ENCODE measurements around the gene SOD1.

SOD1 gene

GRCh38 chr21:31668651-31669491, 9.4 kb downstream of the SOD1 start:
- Histone ChIP-seq H3K36me3 (ENCODE audit: control insufficient read depth, insufficient read depth, low read length) (peaks cover 67% of the 10 kb centered on the region), H3K4me3 (ENCODE audit: low read depth, low read length) (no peak overlapping the region), H3K27ac (ENCODE audit: low read depth, low read length) (peak overlapping the region; percentile 60), H3K9me3 (ENCODE audit: control insufficient read depth, insufficient read depth, low read length) (no peaks in the 10 kb centered on the region), H3K27me3 (ENCODE audit: control insufficient read depth, insufficient read depth, low read length) (no peaks in the 10 kb centered on the region), H3K9ac (ENCODE audit: low read depth, low read length) (no peak overlapping the region), H3K4me1 (ENCODE audit: control insufficient read depth, insufficient read depth, low read length) (peaks cover 28% of the 10 kb centered on the region)

- Histone ChIP-seq H3K4me3 (ENCODE audit: low read depth, low read length) (no peak overlapping the region), H3K27me3 (ENCODE audit: control insufficient read depth, insufficient read depth, low read length) (no peaks in the 10 kb centered on the region), H3K4me1 (ENCODE audit: control insufficient read depth, insufficient read depth, low read length) (peaks cover 28% of the 10 kb centered on the region), H3K36me3 (ENCODE audit: control insufficient read depth, insufficient read depth, low read length) (peaks cover 61% of the 10 kb centered on the region), H3K9me3 (ENCODE audit: control insufficient read depth, insufficient read depth, low read length) (no peaks in the 10 kb centered on the region), H3K27ac (ENCODE audit: low read depth, low read length) (peak overlapping the region; percentile 57), H3K9ac (ENCODE audit: low read depth, low read length) (no peak overlapping the region)
Measured at GRCh38 chr21:31670070-31670469, 10.6 kb downstream of the SOD1 start.

- peak overlapping the region; percentile 7 for H3K27ac ChIP-seq (ENCODE audit: low read depth, low read length)
- peaks cover 28% of the 10 kb centered on the region for H3K4me1 ChIP-seq (ENCODE audit: control insufficient read depth, insufficient read depth, low read length)
- no peak overlapping the region for H3K9ac ChIP-seq (ENCODE audit: low read depth, low read length)
- no peaks in the 10 kb centered on the region for H3K9me3 ChIP-seq (ENCODE audit: control insufficient read depth, insufficient read depth, low read length)
- peaks cover 54% of the 10 kb centered on the region for H3K36me3 ChIP-seq (ENCODE audit: control insufficient read depth, insufficient read depth, low read length)
- no peaks in the 10 kb centered on the region for H3K27me3 ChIP-seq (ENCODE audit: control insufficient read depth, insufficient read depth, low read length)
- H3K4me3 ChIP-seq (ENCODE audit: low read depth, low read length): no peak overlapping the region
Measured at GRCh38 chr21:31671146-31671716, 11.7 kb downstream of the SOD1 start.

- Histone ChIP-seq H3K9me3 (ENCODE audit: control insufficient read depth, insufficient read depth, low read length) (no peaks in the 10 kb centered on the region), H3K27ac (ENCODE audit: low read depth, low read length) (no peak overlapping the region), H3K4me3 (ENCODE audit: low read depth, low read length) (no peak overlapping the region), H3K4me1 (ENCODE audit: control insufficient read depth, insufficient read depth, low read length) (peaks cover 27% of the 10 kb centered on the region), H3K27me3 (ENCODE audit: control insufficient read depth, insufficient read depth, low read length) (no peaks in the 10 kb centered on the region), H3K9ac (ENCODE audit: low read depth, low read length) (no peak overlapping the region), H3K36me3 (ENCODE audit: control insufficient read depth, insufficient read depth, low read length) (peaks cover 47% of the 10 kb centered on the region)
Measured at GRCh38 chr21:31671931-31672330, 12.4 kb downstream of the SOD1 start.

GRCh38 chr21:31673321-31673912, 13.9 kb downstream of the SOD1 start:
- Histone ChIP-seq H3K4me1 (ENCODE audit: control insufficient read depth, insufficient read depth, low read length) (peaks cover 20% of the 10 kb centered on the region), H3K27ac (ENCODE audit: low read depth, low read length) (no peak overlapping the region), H3K9ac (ENCODE audit: low read depth, low read length) (no peak overlapping the region), H3K36me3 (ENCODE audit: control insufficient read depth, insufficient read depth, low read length) (peaks cover 42% of the 10 kb centered on the region), H3K4me3 (ENCODE audit: low read depth, low read length) (no peak overlapping the region), H3K9me3 (ENCODE audit: control insufficient read depth, insufficient read depth, low read length) (no peaks in the 10 kb centered on the region), H3K27me3 (ENCODE audit: control insufficient read depth, insufficient read depth, low read length) (no peaks in the 10 kb centered on the region)

GRCh38 chr21:31675318-31675717, 15.8 kb downstream of the SOD1 start:
- no peak overlapping the region for H3K4me3 ChIP-seq (ENCODE audit: low read depth, low read length)
- no peaks in the 10 kb centered on the region for H3K27me3 ChIP-seq (ENCODE audit: control insufficient read depth, insufficient read depth, low read length)
- H3K36me3 ChIP-seq (ENCODE audit: control insufficient read depth, insufficient read depth, low read length): peaks cover 43% of the 10 kb centered on the region
- no peaks in the 10 kb centered on the region for H3K9me3 ChIP-seq (ENCODE audit: control insufficient read depth, insufficient read depth, low read length)
- H3K4me1 ChIP-seq (ENCODE audit: control insufficient read depth, insufficient read depth, low read length): peaks cover 4% of the 10 kb centered on the region
- no peak overlapping the region for H3K9ac ChIP-seq (ENCODE audit: low read depth, low read length)
- no peak overlapping the region for H3K27ac ChIP-seq (ENCODE audit: low read depth, low read length)

- Histone ChIP-seq H3K4me1 (ENCODE audit: control insufficient read depth, insufficient read depth, low read length) (no peaks in the 10 kb centered on the region), H3K27ac (ENCODE audit: low read depth, low read length) (no peak overlapping the region), H3K9me3 (ENCODE audit: control insufficient read depth, insufficient read depth, low read length) (no peaks in the 10 kb centered on the region), H3K36me3 (ENCODE audit: control insufficient read depth, insufficient read depth, low read length) (peaks cover 48% of the 10 kb centered on the region), H3K4me3 (ENCODE audit: low read depth, low read length) (no peak overlapping the region), H3K27me3 (ENCODE audit: control insufficient read depth, insufficient read depth, low read length) (no peaks in the 10 kb centered on the region), H3K9ac (ENCODE audit: low read depth, low read length) (no peak overlapping the region)
Measured at GRCh38 chr21:31675960-31676359, 16.5 kb downstream of the SOD1 start.

- H3K36me3 ChIP-seq (ENCODE audit: control insufficient read depth, insufficient read depth, low read length): peaks cover 49% of the 10 kb centered on the region
Measured at GRCh38 chr21:31677047-31677446, 17.6 kb downstream of the SOD1 start.

GRCh38 chr21:31678478-31678877, 19.0 kb downstream of the SOD1 start:
- Histone ChIP-seq H3K9ac (ENCODE audit: low read depth, low read length) (no peak overlapping the region), H3K27me3 (ENCODE audit: control insufficient read depth, insufficient read depth, low read length) (no peaks in the 10 kb centered on the region), H3K4me3 (ENCODE audit: low read depth, low read length) (no peak overlapping the region), H3K4me1 (ENCODE audit: control insufficient read depth, insufficient read depth, low read length) (no peaks in the 10 kb centered on the region), H3K36me3 (ENCODE audit: control insufficient read depth, insufficient read depth, low read length) (peaks cover 60% of the 10 kb centered on the region), H3K9me3 (ENCODE audit: control insufficient read depth, insufficient read depth, low read length) (no peaks in the 10 kb centered on the region), H3K27ac (ENCODE audit: low read depth, low read length) (no peak overlapping the region)

More at GRCh38 chr21:31677047-31677446, 17.6 kb downstream of the SOD1 start:
- no peaks in the 10 kb centered on the region for H3K4me1 ChIP-seq (ENCODE audit: control insufficient read depth, insufficient read depth, low read length)
- no peak overlapping the region for H3K9ac ChIP-seq (ENCODE audit: low read depth, low read length)
- H3K27ac ChIP-seq (ENCODE audit: low read depth, low read length): no peak overlapping the region
- no peaks in the 10 kb centered on the region for H3K9me3 ChIP-seq (ENCODE audit: control insufficient read depth, insufficient read depth, low read length)
- no peak overlapping the region for H3K4me3 ChIP-seq (ENCODE audit: low read depth, low read length)
- H3K27me3 ChIP-seq (ENCODE audit: control insufficient read depth, insufficient read depth, low read length): no peaks in the 10 kb centered on the region

GRCh38 chr21:31682620-31683019, 23.1 kb downstream of the SOD1 start:
- no peaks in the 10 kb centered on the region for H3K27me3 ChIP-seq (ENCODE audit: control insufficient read depth, insufficient read depth, low read length)
- no peaks in the 10 kb centered on the region for H3K4me1 ChIP-seq (ENCODE audit: control insufficient read depth, insufficient read depth, low read length)
- H3K4me3 ChIP-seq (ENCODE audit: low read depth, low read length): no peak overlapping the region
- H3K27ac ChIP-seq (ENCODE audit: low read depth, low read length): no peak overlapping the region
- H3K9me3 ChIP-seq (ENCODE audit: control insufficient read depth, insufficient read depth, low read length): no peaks in the 10 kb centered on the region
- H3K9ac ChIP-seq (ENCODE audit: low read depth, low read length): no peak overlapping the region
- H3K36me3 ChIP-seq (ENCODE audit: control insufficient read depth, insufficient read depth, low read length): peaks cover 96% of the 10 kb centered on the region

GRCh38 chr21:31683029-31683428, 23.5 kb downstream of the SOD1 start:
- no peak overlapping the region for H3K9ac ChIP-seq (ENCODE audit: low read depth, low read length)
- no peaks in the 10 kb centered on the region for H3K9me3 ChIP-seq (ENCODE audit: control insufficient read depth, insufficient read depth, low read length)
- peaks cover 96% of the 10 kb centered on the region for H3K36me3 ChIP-seq (ENCODE audit: control insufficient read depth, insufficient read depth, low read length)
- H3K4me1 ChIP-seq (ENCODE audit: control insufficient read depth, insufficient read depth, low read length): no peaks in the 10 kb centered on the region
- no peak overlapping the region for H3K4me3 ChIP-seq (ENCODE audit: low read depth, low read length)
- no peak overlapping the region for H3K27ac ChIP-seq (ENCODE audit: low read depth, low read length)
- no peaks in the 10 kb centered on the region for H3K27me3 ChIP-seq (ENCODE audit: control insufficient read depth, insufficient read depth, low read length)

All from HUES48 (cell line).